H1 (cell line): Measurements from ENCODE around the gene NAP1L5. TPM values are rescaled to one million over a fixed set of nuclear protein-coding genes. Genes with fewer than 3 reads are reported as not detected.

ENCODE experiments used
- CTCF ChIA-PET: fragments of 300-600 bp; sonication (Branson Sonifier 250); formaldehyde crosslinking; loops from one replicate; lab custom pipeline; 2021; ENCODE audit not compliant: partially characterized antibody; lab: Charles Lee
- POLR2A ChIA-PET: fragments of 300-600 bp; sonication (Branson Sonifier 250); formaldehyde crosslinking; loops from one replicate; lab custom pipeline; 2021; ENCODE audit warnings: inconsistent platforms; ENCODE audit not compliant: partially characterized antibody; lab: Charles Lee
- DNase-seq, 2 experiments: peaks; one replicate each; pipeline versions ENCODE4 v3.0.0 to v3.0.0-alpha.2; 2010 to 2022; ENCODE audit warnings: low spot score in 2 of 2, low read depth in 1 of 2, mixed read lengths in 1 of 2
- FAIRE-seq: peaks from 2 replicates; lab custom pipeline; 2011; peaks lifted over from hg19 to GRCh38; lab: Jason Lieb, UNC
- H2AFZ ChIP-seq: 2 replicates; pipeline ENCODE4 v1.8.1; 2012; ENCODE audit warnings: low read length, inconsistent platforms
- H2AK5ac ChIP-seq: 2 replicates; pipeline ENCODE4 v1.6.1; 2013; ENCODE audit warnings: low read depth, low read length
- H2BK120ac ChIP-seq: replicated peaks from 2 replicates; pipeline ENCODE3; 2013; ENCODE audit warnings: low read depth, low read length, inconsistent platforms
- H2BK12ac ChIP-seq: 2 replicates; pipeline ENCODE4 v1.6.1; 2013; ENCODE audit warnings: low read depth, low read length
- H2BK15ac ChIP-seq: 2 replicates; pipeline ENCODE4 v1.6.1; 2013; ENCODE audit warnings: low read length
- H2BK20ac ChIP-seq: 2 replicates; pipeline ENCODE4 v1.6.1; 2013; ENCODE audit warnings: low read length
- H2BK5ac ChIP-seq: 2 replicates; pipeline ENCODE4 v1.6.1; 2013; ENCODE audit warnings: low read depth, low read length
- H3K14ac ChIP-seq: 2 replicates; pipeline ENCODE4 v1.6.1; 2013; ENCODE audit warnings: inconsistent platforms; ENCODE audit not compliant: insufficient read length
- H3K18ac ChIP-seq: 2 replicates; pipeline ENCODE4 v1.6.1; 2013; ENCODE audit warnings: low read length; ENCODE audit errors: extremely low read depth
- H3K23ac ChIP-seq: 2 replicates; pipeline ENCODE4 v1.6.1; 2013; ENCODE audit warnings: inconsistent platforms; ENCODE audit not compliant: insufficient read length
- H3K23me2 ChIP-seq: 2 replicates; pipeline ENCODE4 v1.6.1; 2013; ENCODE audit warnings: low read depth, low read length
- H3K27ac ChIP-seq: 2 replicates; pipeline ENCODE4 v1.6.1; 2011; ENCODE audit warnings: low read depth, low read length, inconsistent platforms
- H3K27me3 ChIP-seq, 4 experiments: replicated peaks in 1 of 4; 1 replicate in 1 of 4; 2 replicates in 3 of 4; pipeline versions ENCODE4 v1.6.1 to v1.8.1; 2011 to 2013; ENCODE audit warnings: low read length in 3 of 4, mild to moderate bottlenecking in 3 of 4, inconsistent platforms in 2 of 4, mixed read lengths in 2 of 4, moderate library complexity in 1 of 4; ENCODE audit not compliant: control insufficient read depth in 3 of 4, insufficient read depth in 3 of 4; ENCODE audit errors: extremely low read depth in 1 of 4
- H3K36me3 ChIP-seq, 4 experiments: 2 replicates each; pipeline versions ENCODE4 v1.6.1 to v1.8.1; 2011 to 2013; ENCODE audit warnings: mild to moderate bottlenecking in 4 of 4, low read length in 3 of 4, moderate library complexity in 2 of 4, control low read depth in 1 of 4, inconsistent platforms in 1 of 4; ENCODE audit not compliant: insufficient read depth in 4 of 4, control insufficient read depth in 2 of 4
- H3K4ac ChIP-seq: replicated peaks from 2 replicates; pipeline ENCODE3; 2013; ENCODE audit warnings: low read length, low read depth, mixed read lengths, inconsistent platforms; ENCODE audit not compliant: insufficient read length
- H3K4me1 ChIP-seq, 4 experiments: replicated peaks in 1 of 4; 1 replicate in 1 of 4; 2 replicates in 3 of 4; pipeline versions ENCODE4 v1.6.1 to v1.8.1; 2011 to 2013; ENCODE audit warnings: low read length in 3 of 4, inconsistent platforms in 2 of 4, mixed read lengths in 1 of 4; ENCODE audit not compliant: insufficient read depth in 4 of 4, control insufficient read depth in 3 of 4
- H3K4me2 ChIP-seq, 2 experiments: 2 replicates each; pipeline versions ENCODE4 v1.6.1 to v1.8.1; 2011 to 2013; ENCODE audit warnings: low read depth in 2 of 2, low read length in 2 of 2, control low read depth in 1 of 2, inconsistent platforms in 1 of 2, mild to moderate bottlenecking in 1 of 2; ENCODE audit not compliant: insufficient read depth in 1 of 2
- H3K4me3 ChIP-seq, 4 experiments: fragments of 200-600, 300-600 bp in 1 of 4; sonication (generic), shearing (Covaris generic), sonication (Bioruptor Twin) in 1 of 4; 2 replicates each; pipeline versions ENCODE4 v1.5.1 to v1.8.1; 2011 to 2016; ENCODE audit warnings: low read length in 4 of 4, low read depth in 3 of 4, control low read depth in 2 of 4, inconsistent platforms in 2 of 4, mild to moderate bottlenecking in 2 of 4, mixed read lengths in 1 of 4, moderate library complexity in 1 of 4; ENCODE audit not compliant: insufficient read depth in 2 of 4; ENCODE audit errors: extremely low read depth in 1 of 4
- H3K56ac ChIP-seq: replicated peaks from 2 replicates; pipeline ENCODE3; 2013; ENCODE audit warnings: low read depth, mild to moderate bottlenecking, mixed read lengths, low read length, inconsistent platforms; ENCODE audit not compliant: insufficient read length
- H3K79me1 ChIP-seq: 2 replicates; pipeline ENCODE4 v1.6.1; 2013; ENCODE audit warnings: low read depth, low read length, control low read depth
- H3K79me2 ChIP-seq, 2 experiments: 2 replicates each; pipeline versions ENCODE4 v1.6.1 to v1.8.1; 2012 to 2013; ENCODE audit warnings: low read length in 2 of 2, mild to moderate bottlenecking in 2 of 2, inconsistent platforms in 1 of 2; ENCODE audit not compliant: insufficient read depth in 2 of 2, control insufficient read depth in 1 of 2
- H3K9ac ChIP-seq, 4 experiments: replicated peaks in 1 of 4; 1 replicate in 1 of 4; 2 replicates in 3 of 4; pipeline versions ENCODE4 v1.6.1 to v1.8.1; 2011 to 2013; ENCODE audit warnings: low read depth in 3 of 4, low read length in 3 of 4, control low read depth in 2 of 4, mild to moderate bottlenecking in 2 of 4, moderate library complexity in 2 of 4, inconsistent platforms in 1 of 4; ENCODE audit errors: extremely low read depth in 1 of 4
- H3K9me3 ChIP-seq, 2 experiments: 2 replicates each; pipeline versions ENCODE4 v1.6.1 to v1.8.1; 2012 to 2013; ENCODE audit warnings: mild to moderate bottlenecking in 2 of 2, moderate library complexity in 2 of 2, control low read depth in 1 of 2, inconsistent platforms in 1 of 2, low read depth in 1 of 2, low read length in 1 of 2, mixed read lengths in 1 of 2; ENCODE audit not compliant: insufficient read depth in 2 of 2
- H4K20me1 ChIP-seq, 2 experiments: replicated peaks in 1 of 2; 2 replicates each; pipeline versions ENCODE3 to v1.8.1; 2011 to 2013; ENCODE audit warnings: inconsistent platforms in 2 of 2, low read length in 2 of 2, mild to moderate bottlenecking in 1 of 2; ENCODE audit not compliant: insufficient read depth in 2 of 2, control insufficient read depth in 1 of 2
- H4K5ac ChIP-seq: 2 replicates; pipeline ENCODE4 v1.6.1; 2013; ENCODE audit warnings: low read length, low read depth, mixed read lengths, inconsistent platforms; ENCODE audit not compliant: insufficient read length
- H4K8ac ChIP-seq: 2 replicates; pipeline ENCODE4 v1.8.0; 2013; ENCODE audit warnings: mild to moderate bottlenecking, moderate library complexity, low read length, inconsistent platforms; ENCODE audit not compliant: insufficient read depth; ENCODE audit errors: extremely low read depth
- H4K91ac ChIP-seq: replicated peaks from 2 replicates; pipeline ENCODE3; 2013; ENCODE audit warnings: low read length, mixed read lengths, inconsistent platforms; ENCODE audit not compliant: insufficient read length
- BRCA1 ChIP-seq: IDR thresholded peaks from 2 replicates; pipeline ENCODE4 v1.6.1; 2012; ENCODE audit warnings: low read depth, low read length, improper control_type of control experiment
- CHD2 ChIP-seq: IDR thresholded peaks from 2 replicates; pipeline ENCODE4 v1.6.1; 2012; ENCODE audit warnings: low read length, improper control_type of control experiment
- EZH2 ChIP-seq: fragments of 200-600 bp; sonication (generic); IDR thresholded peaks from 2 replicates; pipeline ENCODE4 v1.7.1; 2012; ENCODE audit warnings: low read depth, mild to moderate bottlenecking, moderate library complexity, low read length, inconsistent platforms; ENCODE audit not compliant: severe bottlenecking
- GTF2F1 ChIP-seq: IDR thresholded peaks from 2 replicates; pipeline ENCODE4 v1.6.1; 2012; ENCODE audit warnings: low read depth, low read length, improper control_type of control experiment, borderline replicate concordance
- POU5F1 ChIP-seq: IDR thresholded peaks from 2 replicates; pipeline ENCODE4 v1.6.1; 2011; ENCODE audit warnings: low read depth, mild to moderate bottlenecking, low read length, moderate library complexity
- RFX5 ChIP-seq: IDR thresholded peaks from 2 replicates; pipeline ENCODE4 v1.6.1; 2011; ENCODE audit warnings: low read depth, low read length, improper control_type of control experiment, borderline replicate concordance
- SIRT6 ChIP-seq: IDR thresholded peaks from one replicate; pipeline ENCODE4 v1.7.1; 2012; ENCODE audit warnings: low read length, inconsistent platforms
- SUZ12 ChIP-seq: fragments of 200-600 bp; sonication (generic); IDR thresholded peaks from 2 replicates; pipeline ENCODE4 v1.6.1; 2012; ENCODE audit warnings: mild to moderate bottlenecking, inconsistent platforms, low read length, moderate library complexity, mixed read lengths
- TAF7 ChIP-seq: optimal IDR thresholded peaks from 2 replicates; pipeline ENCODE3; 2011; ENCODE audit warnings: low read depth, mild to moderate bottlenecking, inconsistent platforms, low read length, moderate library complexity, borderline replicate concordance
- ZNF274 ChIP-seq: IDR thresholded peaks from 2 replicates; pipeline ENCODE4 v1.7.0; 2012; ENCODE audit warnings: low read length, borderline replicate concordance; ENCODE audit errors: extremely low read depth
- WGBS, 2 experiments: shearing (Covaris generic) in 1 of 2; methylation state at CpG; one replicate each; pipeline versions ENCODE4 v1.1.6 to v1.1.7; 2013 to 2015; ENCODE audit warnings: low lambda C conversion rate in 2 of 2, mixed read lengths in 2 of 2, inconsistent platforms in 1 of 2, low coverage in 1 of 2, missing lambda C conversion rate in 1 of 2; ENCODE audit not compliant: insufficient replicate concordance in 2 of 2, insufficient coverage in 1 of 2, insufficient read length in 1 of 2; ENCODE audit errors: extremely low coverage in 1 of 2, missing lambda C conversion rate in 1 of 2; 5-methylcytosine and 5-hydroxymethylcytosine counted together
- polyA plus RNA-seq, 7 experiments: library from polyadenylated mRNA; depleted of rRNA in 3 of 7; stranded (reverse) in 5 of 7; unstranded in 2 of 7; fragments of >200 nt in 5 of 7; fragments of 200-250 nt in 2 of 7; gene quantifications; 1 replicate in 5 of 7; 2 replicates in 1 of 7; 4 replicates in 1 of 7; pipeline versions ENCODE4 v1.2.1 to v1.2.3, GENCODE V29; 2011 to 2013; ENCODE audit warnings: missing spikeins in 2 of 7, mixed read lengths in 2 of 7
- total RNA-seq: library from RNA; stranded (reverse); fragmentation: NEBNext Ultra II Directional; extraction: Animal tissue kit (Norgen Biotek cat#: 25700); gene quantifications from 2 replicates; pipeline ENCODE4 v1.2.1, GENCODE V29; 2021
- TF ChIP-seq, protein P1 (sequence below), 3 experiments: IDR thresholded peaks; 1 replicate in 2 of 3; 2 replicates in 1 of 3; pipeline versions ENCODE4 v1.5.1 to v1.6.1; 2011; ENCODE audit warnings: low read length in 3 of 3, mild to moderate bottlenecking in 3 of 3, inconsistent platforms in 2 of 3, low read depth in 1 of 3, moderate library complexity in 1 of 3; ENCODE audit not compliant: insufficient read depth in 1 of 3; ENCODE audit errors: control extremely low read depth in 1 of 3
- TF ChIP-seq, protein P2 (sequence below): IDR thresholded peaks from 2 replicates; pipeline ENCODE4 v1.6.1; 2012; ENCODE audit warnings: inconsistent platforms

The NAP1L5 gene
- total and polyA plus RNA-seq, 2 of the 8 experiments (the other 6 are each of a cell fraction or from before 2014, with no cell fraction given), result 1.3 to 2.7 TPM

DNA sequence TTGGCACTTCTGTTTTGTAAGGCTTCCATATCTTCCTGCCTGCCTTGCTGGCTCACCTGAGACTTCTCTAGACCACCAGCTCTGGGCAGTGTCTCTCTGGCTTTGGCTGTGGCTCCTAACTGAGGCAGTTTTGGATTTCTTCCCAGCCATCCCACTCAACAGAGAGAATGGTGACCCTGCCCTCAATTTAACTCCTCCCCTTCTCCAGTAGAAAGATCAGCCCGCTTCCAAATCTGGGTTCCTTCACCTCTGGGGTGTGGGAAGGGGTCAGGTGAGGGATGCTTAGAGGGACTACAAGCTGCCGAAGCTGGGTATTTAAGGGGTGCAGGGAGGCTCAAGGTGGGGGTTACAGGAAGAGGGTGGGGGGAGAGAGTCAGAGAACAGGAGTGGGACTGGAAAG, 23.7 kb downstream of the NAP1L5 start:
- ChIA-PET CTCF (interaction anchor here (0.5 to 3.6 kb wide), 20 partner anchors 10 to 481 kb away, joined by 3 to 29 read pairs (median 5); no protein-coding TSS in a partner anchor), POLR2A (no interaction called here)
- Histone ChIP-seq H4K20me1 (no peaks in the 10 kb centered on the region), H4K8ac (no peak overlapping the region), H2BK15ac (no peak overlapping the region), H2AK5ac (no peak overlapping the region), H2BK12ac (no peak overlapping the region), H3K9me3 (no peaks in the 10 kb centered on the region), H2BK5ac (no peak overlapping the region), H3K4ac (no peak overlapping the region), H4K5ac (no peak overlapping the region), H3K4me2 (no peak overlapping the region), H4K91ac (no peak overlapping the region), H3K4me3 (no peak overlapping the region), H2BK20ac (no peak overlapping the region), H3K23ac (no peak overlapping the region), H3K14ac (no peak overlapping the region), H3K9ac (no peak overlapping the region), H3K79me2 (no peaks in the 10 kb centered on the region), H2BK120ac (no peak overlapping the region), H3K79me1 (no peaks in the 10 kb centered on the region), H3K4me1 (no peaks in the 10 kb centered on the region), H3K18ac (no peak overlapping the region), H3K23me2 (no peaks in the 10 kb centered on the region), H2AFZ (no peak overlapping the region), H3K27ac (no peak overlapping the region), H3K36me3 (no peaks in the 10 kb centered on the region), H3K27me3 (no peaks in the 10 kb centered on the region), H3K56ac (no peak overlapping the region)
- FAIRE-seq (no peak), DNase-seq (no peak)
- 78% methylated on average over 2 of the region's 2 CpGs; no CpG with 5 or more reads in 1 of the 2 experiments for WGBS, 2 experiments
- no peak for TF ChIP-seq RFX5
- TF ChIP-seq SIRT6, result no peak
- no peak for TF ChIP-seq ZNF274
- no peak for TF ChIP-seq SUZ12
- TF ChIP-seq, protein P1, sequence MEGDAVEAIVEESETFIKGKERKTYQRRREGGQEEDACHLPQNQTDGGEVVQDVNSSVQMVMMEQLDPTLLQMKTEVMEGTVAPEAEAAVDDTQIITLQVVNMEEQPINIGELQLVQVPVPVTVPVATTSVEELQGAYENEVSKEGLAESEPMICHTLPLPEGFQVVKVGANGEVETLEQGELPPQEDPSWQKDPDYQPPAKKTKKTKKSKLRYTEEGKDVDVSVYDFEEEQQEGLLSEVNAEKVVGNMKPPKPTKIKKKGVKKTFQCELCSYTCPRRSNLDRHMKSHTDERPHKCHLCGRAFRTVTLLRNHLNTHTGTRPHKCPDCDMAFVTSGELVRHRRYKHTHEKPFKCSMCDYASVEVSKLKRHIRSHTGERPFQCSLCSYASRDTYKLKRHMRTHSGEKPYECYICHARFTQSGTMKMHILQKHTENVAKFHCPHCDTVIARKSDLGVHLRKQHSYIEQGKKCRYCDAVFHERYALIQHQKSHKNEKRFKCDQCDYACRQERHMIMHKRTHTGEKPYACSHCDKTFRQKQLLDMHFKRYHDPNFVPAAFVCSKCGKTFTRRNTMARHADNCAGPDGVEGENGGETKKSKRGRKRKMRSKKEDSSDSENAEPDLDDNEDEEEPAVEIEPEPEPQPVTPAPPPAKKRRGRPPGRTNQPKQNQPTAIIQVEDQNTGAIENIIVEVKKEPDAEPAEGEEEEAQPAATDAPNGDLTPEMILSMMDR (IDR thresholded peaks at IDR 0.05; ENCODE audit: control extremely low read depth in 1 of 3, insufficient read depth in 1 of 3, low read depth in 1 of 3, low read length in 3 of 3), result no peak
- no peak for TF ChIP-seq BRCA1
- TF ChIP-seq GTF2F1, result no peak
- TF ChIP-seq CHD2, result no peak
- TF ChIP-seq TAF7, result no peak
- TF ChIP-seq POU5F1, result no peak
- TF ChIP-seq, protein P2, sequence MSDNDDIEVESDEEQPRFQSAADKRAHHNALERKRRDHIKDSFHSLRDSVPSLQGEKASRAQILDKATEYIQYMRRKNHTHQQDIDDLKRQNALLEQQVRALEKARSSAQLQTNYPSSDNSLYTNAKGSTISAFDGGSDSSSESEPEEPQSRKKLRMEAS, result no peak
- TF ChIP-seq EZH2, result no peak
